HEK293 (cell line): Measurements from ENCODE around the gene FBXW10.
"Not testable (repeated sequence)": the region's sequence is repeated elsewhere in the genome, so short reads cannot be mapped to it uniquely, and the experiment has no call there.

Experiments
- SALL2 ChIP-seq: fragments of 450-650 bp; formaldehyde crosslinking; IDR thresholded peaks from 2 replicates; pipeline ENCODE4 v1.5.0; 2017; ENCODE audit warnings: missing biosample characterization, mild to moderate bottlenecking, missing genetic modification characterization, borderline replicate concordance
- ZFP3 ChIP-seq: fragments of 450-650 bp; formaldehyde crosslinking; IDR thresholded peaks from 2 replicates; pipeline ENCODE4 v1.5.1; 2016; ENCODE audit warnings: low read depth, missing biosample characterization, missing genetic modification characterization
- ZNF223 ChIP-seq: fragments of 450-650 bp; formaldehyde crosslinking; IDR thresholded peaks from 2 replicates; pipeline ENCODE4 v1.5.1; 2016; ENCODE audit warnings: missing biosample characterization, missing genetic modification characterization
- ZNF248 ChIP-seq: fragments of 450-650 bp; formaldehyde crosslinking; IDR thresholded peaks from 2 replicates; pipeline ENCODE4 v1.5.1; 2017; ENCODE audit warnings: missing biosample characterization, missing genetic modification characterization
- ZNF311 ChIP-seq: fragments of 450-650 bp; formaldehyde crosslinking; IDR thresholded peaks from 2 replicates; pipeline ENCODE4 v1.5.1; 2017; ENCODE audit warnings: missing biosample characterization, missing genetic modification characterization, borderline replicate concordance
- ZNF777 ChIP-seq: fragments of 450-650 bp; formaldehyde crosslinking; IDR thresholded peaks from 2 replicates; pipeline ENCODE4 v1.5.1; 2017; ENCODE audit warnings: missing biosample characterization, missing genetic modification characterization, borderline replicate concordance
- TF ChIP-seq, protein P1 (sequence below): fragments of 450-650 bp; formaldehyde crosslinking; IDR thresholded peaks from 2 replicates; pipeline ENCODE4 v1.5.1; 2016; ENCODE audit warnings: missing biosample characterization, missing genetic modification characterization

DNA sequence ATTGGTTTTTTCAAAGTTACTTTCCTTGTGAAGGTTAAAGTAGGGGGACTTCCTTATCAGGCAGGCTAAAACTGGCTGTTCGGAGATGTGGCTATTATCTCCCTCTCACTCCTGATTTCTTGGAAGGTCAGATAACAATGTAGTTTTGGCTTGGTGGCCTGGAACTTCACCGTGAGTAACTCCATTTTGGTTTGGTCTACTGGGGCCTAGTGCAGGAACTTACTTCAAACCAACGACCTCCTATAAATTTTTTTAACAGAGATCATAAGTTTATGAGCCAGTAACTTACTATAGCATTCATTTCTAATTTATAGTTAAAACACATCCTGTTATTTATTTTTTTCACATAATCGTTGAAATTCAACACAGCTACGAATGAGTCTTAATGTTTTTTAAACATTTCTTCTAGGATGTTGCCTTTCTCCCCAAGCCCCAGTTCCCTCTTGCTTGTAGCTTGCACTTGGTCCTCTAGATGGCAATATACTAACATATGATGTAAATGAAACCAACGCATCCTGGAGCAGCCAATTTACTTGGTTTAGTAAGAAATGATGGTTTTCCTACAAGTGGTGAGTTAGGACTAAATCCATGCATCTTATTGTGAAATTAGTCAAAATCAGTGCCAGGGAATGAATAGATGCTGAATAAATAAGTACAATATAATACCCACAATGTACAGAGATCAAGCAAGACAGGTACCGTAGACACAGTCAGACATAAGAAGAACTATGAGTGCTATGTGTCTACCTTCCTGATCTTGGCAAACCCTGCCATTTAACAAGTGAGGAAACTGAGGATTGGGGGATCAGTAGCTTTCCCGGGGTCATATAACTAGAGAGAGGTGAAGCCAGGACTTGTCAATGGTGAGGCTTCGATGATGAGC lies 72.9 kb downstream of the FBXW10 start:
- TF ChIP-seq, protein P1, sequence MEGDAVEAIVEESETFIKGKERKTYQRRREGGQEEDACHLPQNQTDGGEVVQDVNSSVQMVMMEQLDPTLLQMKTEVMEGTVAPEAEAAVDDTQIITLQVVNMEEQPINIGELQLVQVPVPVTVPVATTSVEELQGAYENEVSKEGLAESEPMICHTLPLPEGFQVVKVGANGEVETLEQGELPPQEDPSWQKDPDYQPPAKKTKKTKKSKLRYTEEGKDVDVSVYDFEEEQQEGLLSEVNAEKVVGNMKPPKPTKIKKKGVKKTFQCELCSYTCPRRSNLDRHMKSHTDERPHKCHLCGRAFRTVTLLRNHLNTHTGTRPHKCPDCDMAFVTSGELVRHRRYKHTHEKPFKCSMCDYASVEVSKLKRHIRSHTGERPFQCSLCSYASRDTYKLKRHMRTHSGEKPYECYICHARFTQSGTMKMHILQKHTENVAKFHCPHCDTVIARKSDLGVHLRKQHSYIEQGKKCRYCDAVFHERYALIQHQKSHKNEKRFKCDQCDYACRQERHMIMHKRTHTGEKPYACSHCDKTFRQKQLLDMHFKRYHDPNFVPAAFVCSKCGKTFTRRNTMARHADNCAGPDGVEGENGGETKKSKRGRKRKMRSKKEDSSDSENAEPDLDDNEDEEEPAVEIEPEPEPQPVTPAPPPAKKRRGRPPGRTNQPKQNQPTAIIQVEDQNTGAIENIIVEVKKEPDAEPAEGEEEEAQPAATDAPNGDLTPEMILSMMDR = 0 out of 2 replicates have a peak, but pooled peaks have one; percentile 10
- TF ChIP-seq ZFP3; ZNF777; SALL2; ZNF223 (tag by site-specific recombination); ZNF311 (tag by site-specific recombination); ZNF248: not testable (repeated sequence)
